OCI-M1 (cell line): ENCODE data around the gene EHMT1.
"Not testable (repeated sequence)": the region's sequence is repeated elsewhere in the genome, so short reads cannot be mapped to it uniquely, and the experiment has no call there.

Experiments
- DNase-seq: peaks from one replicate; lab custom pipeline; 2025; lab: John Stamatoyannopoulos, UW

EHMT1 gene

GRCh38 chr9:137762414-137763061 lies 143.7 kb downstream of the EHMT1 start:
- no peak for DNase-seq

DNA sequence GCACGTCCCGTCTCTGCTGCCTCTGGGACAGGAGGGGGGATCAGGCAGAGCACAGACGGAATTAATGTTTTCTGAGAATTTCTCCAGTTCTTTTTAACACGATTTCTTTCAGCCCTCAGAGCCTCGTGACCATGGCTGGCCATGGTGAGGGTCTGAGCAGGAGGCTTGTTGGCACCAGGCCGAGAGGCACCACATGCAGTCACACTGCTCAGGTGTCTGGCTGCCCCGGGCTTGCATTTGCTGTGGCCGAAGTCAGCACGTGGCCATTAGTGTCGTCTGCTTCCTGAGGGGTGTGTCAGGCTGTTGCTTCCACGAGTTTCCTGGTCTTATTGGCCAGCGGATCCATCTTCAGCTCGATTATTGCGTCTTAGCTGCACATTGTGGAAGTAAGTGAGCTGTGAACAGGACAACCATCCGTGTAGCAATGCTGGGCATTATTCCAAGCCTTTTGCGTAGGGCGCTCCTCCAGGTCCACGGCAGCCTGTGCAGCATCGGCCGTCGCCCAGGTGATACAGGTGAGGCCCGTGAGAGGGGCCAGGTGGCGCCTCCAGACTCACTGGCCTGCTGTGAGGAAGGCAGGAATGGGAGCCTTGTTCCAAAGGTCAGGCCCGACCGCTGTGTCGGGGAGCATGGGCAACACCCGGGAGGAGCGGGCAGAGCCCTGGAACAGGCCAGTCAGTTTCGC lies 144.6 kb downstream of the EHMT1 start:
- DNase-seq = no peak

DNA sequence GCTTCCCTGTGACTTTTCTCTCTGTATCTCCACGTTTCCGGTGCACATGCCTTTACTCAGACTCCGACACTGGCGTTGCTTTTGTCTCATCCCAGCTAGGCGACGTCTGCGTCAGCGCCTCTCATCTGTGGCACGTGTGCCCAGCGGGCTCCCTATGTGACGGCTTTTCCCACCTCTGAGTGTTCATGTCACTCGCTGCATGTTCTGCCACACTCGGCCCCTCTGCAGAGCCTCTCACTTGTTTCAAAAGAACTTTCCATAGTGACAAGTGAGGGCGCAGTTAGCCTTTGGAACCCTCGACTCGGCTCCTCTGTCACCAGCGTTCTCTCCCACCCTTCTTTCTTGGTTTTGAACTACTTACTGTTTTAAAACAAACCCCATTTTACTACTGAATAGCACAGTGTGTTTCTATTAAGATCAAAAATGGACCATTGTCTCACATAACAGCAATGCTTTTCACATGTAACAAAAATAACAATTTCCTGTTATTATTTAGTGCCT lies 145.4 kb downstream of the EHMT1 start:
- no peak for DNase-seq

- DNase-seq = no peak
These were observed 146.2 kb downstream of the EHMT1 start for GRCh38 chr9:137764981-137765380.

GRCh38 chr9:137765536-137765935 lies 146.7 kb downstream of the EHMT1 start:
- DNase-seq = no peak

- DNase-seq = no peak
These were observed 152.8 kb downstream of the EHMT1 start for GRCh38 chr9:137771580-137771979.

DNA sequence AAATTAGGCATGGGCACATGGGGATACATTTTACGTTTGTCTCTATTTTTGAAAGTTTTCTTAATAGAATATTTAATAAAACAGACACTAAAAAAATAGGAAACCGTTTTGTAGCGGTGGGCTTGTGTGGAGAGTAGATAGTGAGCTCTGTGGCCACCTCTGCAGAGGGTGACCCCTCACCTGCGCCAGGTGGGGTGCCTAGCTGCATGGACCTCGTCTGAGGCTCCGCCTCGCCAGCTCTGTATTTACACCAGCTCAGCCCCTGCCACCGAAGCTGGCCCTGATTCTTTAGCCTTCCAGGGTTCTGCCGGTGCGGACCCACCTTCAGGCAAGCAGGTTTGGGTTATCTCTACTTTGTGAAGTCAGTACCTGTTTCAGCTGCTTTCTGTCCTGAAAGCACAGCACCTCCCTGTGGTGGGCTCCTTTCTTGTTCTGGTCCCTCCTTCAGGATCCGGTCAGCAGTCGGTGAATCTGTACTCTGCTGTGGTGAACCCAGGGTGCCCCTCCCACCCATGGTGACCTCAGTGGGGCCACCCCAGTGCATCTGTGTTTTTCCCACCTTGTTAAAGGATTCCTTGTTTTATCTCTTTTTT lies 153.6 kb downstream of the EHMT1 start:
- no peak for DNase-seq

- no peak for DNase-seq
These were observed 156.1 kb downstream of the EHMT1 start for GRCh38 chr9:137774775-137775386.

DNA sequence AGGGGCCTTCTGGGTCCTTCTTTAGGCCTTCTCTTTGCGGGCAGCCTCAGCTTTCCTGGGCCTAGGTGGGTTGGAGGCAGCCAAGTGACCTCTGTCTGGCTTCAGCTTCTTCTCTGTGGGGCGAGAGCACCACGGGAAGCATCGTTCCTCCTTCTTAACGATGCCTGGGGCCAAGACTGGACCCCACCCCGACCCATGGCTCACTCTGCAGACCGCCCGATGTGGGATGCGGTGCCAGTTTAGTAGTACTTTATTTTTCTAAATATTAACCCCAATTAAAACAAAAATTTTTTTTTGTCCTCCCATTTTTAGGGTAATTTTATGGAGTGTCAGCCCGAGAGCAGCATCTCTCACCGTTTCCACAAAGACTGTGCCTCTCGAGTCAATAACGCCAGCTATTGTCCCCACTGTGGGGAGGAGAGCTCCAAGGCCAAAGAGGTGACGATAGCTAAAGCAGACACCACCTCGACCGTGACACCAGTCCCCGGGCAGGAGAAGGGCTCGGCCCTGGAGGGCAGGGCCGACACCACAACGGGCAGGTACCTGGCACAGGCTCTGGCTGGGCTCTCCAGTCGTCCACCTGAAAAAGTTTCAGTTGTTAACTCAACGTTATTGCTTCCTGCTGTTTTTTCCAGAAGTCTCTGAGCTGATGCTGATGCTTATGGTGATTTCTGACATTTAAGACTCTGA lies 157.6 kb downstream of the EHMT1 start:
- no peak for DNase-seq

DNA sequence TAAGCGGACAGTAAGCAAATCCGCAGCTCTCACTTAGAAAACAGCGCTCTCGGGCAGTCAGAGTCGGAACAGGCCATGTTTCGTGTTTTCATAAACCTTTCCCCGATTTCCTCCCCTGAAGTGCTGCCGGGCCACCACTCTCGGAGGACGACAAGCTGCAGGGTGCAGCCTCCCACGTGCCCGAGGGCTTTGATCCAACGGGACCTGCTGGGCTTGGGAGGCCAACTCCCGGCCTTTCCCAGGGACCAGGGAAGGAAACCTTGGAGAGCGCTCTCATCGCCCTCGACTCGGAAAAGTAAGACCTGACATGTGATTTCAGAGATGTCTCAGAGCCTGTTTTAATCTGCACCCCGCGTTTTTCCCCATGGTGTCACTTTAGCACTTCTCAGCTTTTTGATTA lies 159.0 kb downstream of the EHMT1 start:
- DNase-seq = no peak

GRCh38 chr9:137778336-137778735 lies 159.5 kb downstream of the EHMT1 start:
- no peak for DNase-seq

- no peak for DNase-seq
These were observed 160.1 kb downstream of the EHMT1 start for GRCh38 chr9:137778914-137779313.

- DNase-seq = not testable (repeated sequence)
These were observed 161.2 kb downstream of the EHMT1 start for GRCh38 chr9:137780031-137780430.

DNA sequence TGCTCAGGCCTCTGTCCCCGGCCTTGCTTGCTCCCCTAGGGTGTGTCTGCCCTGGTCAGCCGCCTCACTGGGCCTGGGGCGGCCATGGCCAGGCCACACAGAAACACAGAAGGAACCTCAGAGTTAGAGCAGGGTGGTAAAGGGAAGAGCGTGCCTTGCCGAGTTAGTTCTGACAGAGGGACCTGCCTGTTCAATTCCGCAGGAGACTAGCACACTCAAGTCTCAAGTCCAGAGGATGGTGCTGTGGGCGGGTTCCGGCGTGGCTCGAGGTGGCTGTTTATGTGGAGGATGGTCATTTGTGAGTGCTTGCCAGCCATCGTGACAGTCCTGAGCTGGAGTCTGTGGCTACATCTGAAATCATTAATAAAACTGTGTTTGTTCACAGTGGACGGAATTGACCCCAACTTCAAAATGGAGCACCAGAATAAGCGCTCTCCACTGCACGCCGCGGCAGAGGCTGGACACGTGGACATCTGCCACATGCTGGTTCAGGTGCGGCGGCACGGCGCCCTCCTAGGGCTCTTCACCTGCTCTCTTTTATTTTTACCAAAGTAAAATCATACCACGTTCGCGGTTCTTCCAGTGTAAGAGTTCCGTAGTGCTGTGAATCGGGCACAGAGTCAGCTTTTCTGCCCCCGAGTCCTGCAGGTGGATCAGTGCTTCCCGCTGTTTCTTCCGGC lies 163.2 kb downstream of the EHMT1 start:
- DNase-seq = no peak

- no peak for DNase-seq
These were observed 164.7 kb downstream of the EHMT1 start for GRCh38 chr9:137783521-137783920.

- DNase-seq = no peak
These were observed 165.2 kb downstream of the EHMT1 start for GRCh38 chr9:137784046-137784445.

- no peak for DNase-seq
These were observed 166.1 kb downstream of the EHMT1 start for GRCh38 chr9:137784641-137785513.

DNA sequence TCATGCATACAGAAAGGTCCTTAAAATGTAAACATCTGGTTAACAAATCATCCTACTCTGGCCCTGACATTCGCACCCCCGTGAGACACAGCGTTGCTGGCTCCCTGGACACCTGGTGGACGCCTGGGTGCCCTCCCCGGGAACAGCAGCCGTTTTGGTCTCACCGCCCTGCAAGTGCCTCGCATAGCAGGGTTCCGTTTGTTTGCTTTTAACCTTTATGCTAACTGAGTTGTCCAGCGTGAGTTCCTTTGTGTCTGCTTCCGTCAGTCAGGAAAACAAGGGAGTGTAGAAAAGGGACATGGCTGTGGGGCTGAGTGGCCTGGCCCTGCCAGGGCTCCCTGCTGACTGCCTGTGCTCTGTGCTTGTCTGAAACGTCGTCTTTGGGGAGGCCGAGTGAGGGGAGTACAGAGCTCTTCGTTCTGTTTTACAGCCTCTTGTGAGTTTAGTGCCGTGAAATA lies 166.9 kb downstream of the EHMT1 start:
- DNase-seq = no peak

- no peak for DNase-seq
These were observed 167.7 kb downstream of the EHMT1 start for GRCh38 chr9:137786511-137786920.

DNA sequence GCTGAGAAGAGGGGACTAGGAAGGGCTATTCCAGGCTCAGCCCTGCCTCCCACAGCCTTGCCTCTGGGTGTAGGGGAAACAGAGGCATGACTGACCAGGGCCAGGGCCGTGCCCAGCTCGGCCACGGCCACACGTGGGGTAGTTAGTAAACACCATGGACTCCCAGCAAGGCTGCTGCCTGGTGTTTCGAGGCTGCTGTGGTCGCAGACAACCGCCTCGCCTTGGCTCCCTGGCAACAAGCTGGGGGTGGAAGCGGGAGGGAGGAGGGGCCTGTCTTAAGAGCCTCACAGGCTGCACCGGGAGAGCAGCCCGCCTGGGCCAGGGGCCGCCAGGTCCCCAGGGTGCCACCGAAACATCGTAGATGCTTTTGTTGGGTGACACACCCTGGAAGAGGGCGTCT lies 168.6 kb downstream of the EHMT1 start:
- DNase-seq = no peak
